GM19372 (cell line): ENCODE results near the gene ACBD6.

Experiments used
- ATAC-seq: cut with Tn5 transposase; IDR thresholded peaks from one replicate; pipeline ENCODE4 v1.9.1; 2021; ENCODE audit warnings: mild to moderate bottlenecking, low read depth, moderate library complexity; ENCODE audit not compliant: unreplicated experiment

The ACBD6 gene

GRCh38 chr1:180261030-180261429 lies 241.3 kb downstream of the ACBD6 start:
- ATAC-seq: no peak

DNA sequence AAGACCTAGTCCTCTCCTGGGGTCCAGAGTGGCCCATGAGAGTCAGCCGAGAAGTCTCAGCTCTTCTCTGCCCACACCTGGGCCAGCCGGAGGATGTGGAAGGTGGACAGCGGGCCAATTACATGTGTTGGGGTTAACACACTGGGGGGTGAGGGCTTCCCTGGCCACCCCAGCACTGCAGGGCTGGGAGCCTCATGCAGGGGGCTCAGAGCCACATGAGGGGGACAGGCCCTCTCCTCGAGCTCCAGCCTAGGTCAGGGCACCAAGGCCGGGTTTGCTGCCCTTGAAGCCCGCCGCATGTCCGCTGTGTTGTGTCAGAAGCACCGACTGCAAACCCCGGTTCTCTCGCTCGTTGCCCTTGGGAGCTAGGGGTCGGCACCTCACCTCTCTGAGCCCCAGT lies 241.8 kb downstream of the ACBD6 start:
- no peak for ATAC-seq

DNA sequence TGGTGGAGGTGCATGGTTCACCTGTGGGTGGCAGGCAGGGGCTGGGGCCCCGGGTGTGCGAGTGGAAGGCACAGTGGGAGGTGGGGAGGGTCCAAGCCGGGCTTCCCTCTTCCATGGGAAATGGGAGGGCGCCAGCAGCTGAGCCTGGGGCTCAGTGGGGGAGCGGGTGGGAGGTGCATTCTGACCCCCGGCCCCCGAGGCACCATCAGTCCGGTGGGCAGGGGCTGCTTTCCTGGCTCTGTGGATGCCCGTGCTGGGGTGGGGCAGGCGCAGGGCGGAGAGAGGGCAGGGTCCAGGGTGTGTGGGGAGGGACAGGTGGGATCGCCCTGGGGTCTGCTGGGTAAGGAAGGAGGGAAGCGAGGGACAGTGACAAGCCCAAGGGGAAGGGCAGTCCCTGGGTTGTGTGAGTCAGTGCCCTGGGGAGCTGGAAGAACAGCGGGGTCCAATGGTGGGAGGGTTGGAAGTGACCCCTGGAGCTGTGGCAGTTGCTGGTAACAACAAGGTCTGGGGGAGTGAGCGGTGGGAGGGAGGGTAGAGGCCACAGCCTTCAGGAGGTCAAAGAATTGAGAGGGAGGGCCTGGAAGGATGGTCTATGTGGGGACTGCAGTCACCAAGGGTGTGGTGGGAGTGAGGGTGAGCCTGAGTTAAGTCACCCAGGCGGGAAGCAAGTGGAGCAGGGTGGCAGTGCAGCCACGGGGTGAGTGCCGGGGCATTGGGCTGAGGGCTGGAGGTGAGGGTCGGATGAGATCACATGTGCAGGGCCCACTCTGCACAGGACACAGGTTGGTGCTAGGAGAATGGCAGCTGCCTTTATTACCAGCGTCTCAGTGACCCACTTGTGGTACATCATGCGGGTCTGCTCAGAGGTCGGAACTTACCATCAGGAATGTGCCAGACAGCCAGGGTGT lies 242.7 kb downstream of the ACBD6 start:
- ATAC-seq: no peak

GRCh38 chr1:180258935-180259334 lies 243.4 kb downstream of the ACBD6 start:
- ATAC-seq: no peak

DNA sequence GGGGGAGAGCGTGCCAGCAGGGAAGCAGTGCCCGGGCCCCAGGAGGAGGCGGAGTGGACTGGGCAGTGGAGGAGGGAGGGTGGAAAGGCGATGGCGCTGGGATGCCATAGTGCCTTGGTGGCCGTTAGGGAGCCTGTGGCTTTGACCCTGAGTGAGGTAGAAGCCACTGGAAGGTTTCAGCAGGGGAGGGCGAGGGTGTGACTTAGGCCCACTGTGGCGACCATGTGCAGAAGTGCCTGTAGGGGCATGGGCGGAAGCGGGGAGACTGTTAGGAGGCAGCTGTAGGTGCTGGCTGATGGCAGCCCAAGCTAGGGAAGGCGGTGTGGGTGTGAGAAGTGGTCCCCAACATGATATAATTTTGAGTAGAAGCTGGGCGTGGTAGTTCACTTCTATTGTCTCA lies 244.1 kb downstream of the ACBD6 start:
- ATAC-seq: no peak

DNA sequence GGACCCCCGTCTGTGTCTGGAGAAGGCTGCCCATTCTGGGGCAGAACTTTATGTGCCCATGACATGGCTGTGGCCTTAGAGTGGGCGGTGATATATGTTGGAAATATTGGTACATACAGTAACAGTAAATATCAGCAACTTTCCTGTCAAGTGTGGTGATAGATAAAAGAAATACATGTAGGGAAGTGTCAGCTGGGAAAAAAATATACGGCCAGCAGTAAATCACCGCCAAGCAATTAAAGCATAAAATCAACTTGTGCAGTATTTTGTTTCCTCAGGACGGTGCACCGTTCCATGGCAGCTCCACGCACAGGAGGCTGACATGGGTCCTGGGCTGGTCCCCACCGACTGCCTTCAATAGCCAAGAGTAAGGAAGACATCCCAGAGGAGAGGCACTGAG lies 244.9 kb downstream of the ACBD6 start:
- no peak for ATAC-seq

DNA sequence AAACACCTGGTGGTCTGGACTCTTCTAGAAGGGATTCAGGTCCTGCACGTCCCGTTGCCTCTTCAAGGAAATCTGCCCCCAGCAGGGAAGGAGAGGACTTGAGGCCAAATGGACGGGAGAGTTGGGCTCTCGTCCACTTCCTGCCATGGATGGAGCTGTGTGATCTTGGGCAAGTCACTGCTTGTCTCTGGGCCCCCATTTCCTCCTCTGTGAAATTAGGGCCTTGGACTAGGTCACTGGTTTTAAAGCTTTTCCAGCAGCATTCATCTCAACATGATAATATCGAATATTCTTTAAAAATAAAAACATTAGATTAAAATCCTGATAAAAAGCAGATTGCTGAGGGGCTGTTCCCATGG lies 245.4 kb downstream of the ACBD6 start:
- ATAC-seq: no peak

DNA sequence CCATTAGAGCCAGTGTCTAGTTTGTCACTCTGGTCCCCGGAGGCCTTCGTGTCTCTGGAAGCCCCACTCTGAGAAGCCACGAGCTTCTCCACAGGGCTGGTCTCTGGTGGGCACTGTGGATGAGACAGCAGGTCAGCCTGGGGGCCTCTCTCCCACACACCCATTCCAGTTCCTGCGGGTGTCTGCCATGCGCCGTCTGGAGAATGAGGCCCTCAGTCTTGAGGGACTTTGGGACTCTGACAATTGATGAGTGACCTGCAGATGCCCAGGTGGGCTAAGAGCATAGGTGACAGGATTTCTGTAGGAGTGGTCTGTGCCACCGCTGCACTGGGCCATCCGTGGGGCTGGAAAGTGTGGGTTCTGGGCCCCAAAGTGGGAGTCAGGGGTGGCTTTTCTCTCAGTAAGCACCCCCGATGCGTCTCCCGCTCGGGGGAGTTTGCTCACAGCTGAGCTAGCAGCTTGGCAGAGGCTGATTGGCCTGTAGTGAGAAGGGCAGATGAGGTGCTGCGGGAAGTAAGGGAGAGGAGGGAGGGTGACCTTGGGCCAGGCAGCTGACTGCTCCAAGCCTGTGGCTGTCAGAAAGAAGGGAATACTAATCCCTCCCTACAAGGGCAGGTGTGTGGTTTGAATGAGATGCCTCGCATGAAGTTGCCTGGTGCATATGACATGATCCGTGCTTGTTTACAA lies 245.9 kb downstream of the ACBD6 start:
- no peak for ATAC-seq

DNA sequence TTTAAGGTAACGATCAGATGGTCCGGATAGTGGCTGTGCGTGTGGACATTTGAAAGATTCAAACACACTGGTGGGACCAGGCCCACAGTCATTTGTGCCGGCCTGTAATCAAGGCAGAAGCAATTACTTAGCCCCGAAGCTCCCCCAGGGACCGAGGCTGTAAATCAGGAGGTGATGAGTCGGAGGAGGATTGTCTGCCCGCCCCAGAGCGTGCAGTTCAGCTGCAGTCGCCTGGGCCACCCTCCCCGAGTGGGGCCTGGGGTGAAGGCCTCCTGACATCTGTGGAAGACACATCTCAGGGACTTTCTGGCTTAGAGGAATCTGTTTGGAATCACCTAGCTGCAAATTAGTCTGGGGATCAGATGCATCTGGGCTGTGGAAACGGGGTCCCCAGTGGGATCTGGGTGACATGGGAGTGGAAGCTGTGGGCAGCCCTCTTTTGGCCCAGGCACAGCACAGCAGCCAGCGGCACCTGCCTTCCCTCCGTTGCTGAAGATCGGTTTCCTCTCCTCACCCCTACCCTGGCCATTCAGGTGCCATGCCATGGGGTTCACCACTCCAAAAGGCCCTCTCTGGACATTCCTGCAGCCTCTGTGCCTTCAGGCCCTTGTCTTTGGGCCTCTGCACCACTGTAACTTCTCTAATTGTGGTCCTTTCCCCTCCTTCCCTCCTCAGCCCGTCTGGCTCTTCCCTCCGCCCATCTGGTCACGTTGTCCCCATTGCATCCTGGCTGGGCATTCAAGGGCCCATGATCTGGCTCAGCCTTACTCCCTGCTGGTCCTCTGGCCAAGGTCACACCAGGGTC lies 246.6 kb downstream of the ACBD6 start:
- no peak for ATAC-seq

- ATAC-seq: no peak
Observed at GRCh38 chr1:180254854-180255253, 247.5 kb downstream of the ACBD6 start.

- ATAC-seq: no peak
Observed at GRCh38 chr1:180254496-180254819, 247.9 kb downstream of the ACBD6 start.

- ATAC-seq: no peak
Observed at GRCh38 chr1:180253585-180254495, 248.5 kb downstream of the ACBD6 start.

- ATAC-seq: peak; percentile 67
Observed at GRCh38 chr1:180252638-180253536, 249.5 kb downstream of the ACBD6 start.

DNA sequence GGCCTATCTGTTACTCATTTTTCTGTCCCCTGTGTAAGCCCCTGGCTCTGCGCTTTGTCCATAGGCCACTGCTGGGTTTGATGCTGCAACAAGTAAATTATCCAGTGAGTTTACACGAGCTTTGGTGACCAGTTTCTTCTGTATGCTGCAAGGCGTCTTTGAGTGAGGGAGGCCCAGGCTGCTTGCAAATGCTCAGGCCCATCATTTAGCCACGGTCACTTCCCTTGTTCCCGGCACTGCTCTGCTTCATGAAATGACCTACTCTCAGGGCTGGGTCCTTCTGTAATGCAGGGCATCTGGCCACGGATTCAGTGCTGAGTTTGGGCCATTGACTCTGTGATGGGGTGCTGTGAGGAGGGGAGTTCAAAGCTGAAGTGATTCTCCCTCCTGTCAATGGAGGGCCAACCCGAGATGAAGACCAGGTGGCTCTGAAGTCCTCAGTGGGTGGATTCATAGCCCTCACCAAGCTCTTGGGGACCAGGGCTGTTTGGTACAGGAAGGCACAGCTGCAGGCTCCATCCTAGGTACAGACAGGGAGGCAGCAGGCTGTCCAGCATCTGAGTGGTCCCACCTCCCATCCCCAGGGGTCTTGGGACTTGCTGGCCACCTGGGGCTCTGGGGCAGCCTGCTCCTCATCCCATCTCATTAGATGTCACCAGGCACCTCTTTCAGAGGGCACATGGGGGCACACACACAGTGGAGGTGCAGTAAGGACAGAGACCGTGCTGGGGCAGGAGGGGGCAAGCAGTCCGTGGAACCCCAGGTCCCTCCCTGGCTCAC lies 250.7 kb downstream of the ACBD6 start:
- ATAC-seq: no peak

GRCh38 chr1:180250883-180251509 lies 251.4 kb downstream of the ACBD6 start:
- no peak for ATAC-seq

DNA sequence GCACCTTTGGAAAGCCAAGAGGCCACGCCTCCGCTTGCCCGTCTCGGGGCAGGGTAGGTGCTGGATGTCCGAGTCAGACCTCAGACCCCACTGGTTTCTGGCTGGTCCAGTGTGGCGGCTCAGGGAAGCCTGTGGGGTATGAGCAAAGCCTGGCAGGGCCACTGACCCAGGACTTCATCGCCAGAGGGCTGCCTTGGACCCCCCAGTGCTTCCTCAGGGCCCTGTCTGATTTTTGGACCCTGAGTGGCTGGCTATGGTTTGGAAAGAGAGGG lies 251.9 kb downstream of the ACBD6 start:
- no peak for ATAC-seq

- no peak for ATAC-seq
Observed at GRCh38 chr1:180249725-180250498, 252.5 kb downstream of the ACBD6 start.
